HCT116 (cell line): ENCODE measurements around the gene PRKAG2. TPM values are rescaled to one million over a fixed set of nuclear protein-coding genes. Genes with fewer than 3 reads are reported as not detected.

ENCODE experiments used
- ATAC-seq: fragments of 200-7000 bp; cut with Tn5 transposase; 2 replicates; pipeline ENCODE4 v1.9.1; 2020; ENCODE audit warnings: mild to moderate bottlenecking, moderate library complexity
- BruUV-seq: library from RNA; stranded (reverse); fragments of 400-500 nt; replicated peaks from 2 replicates; lab custom pipeline; 2021; lab: Mats Ljungman, UMichigan
- CTCF ChIA-PET: fragments of 300-600 bp; sonication (Branson Sonifier 250); formaldehyde crosslinking; loops from one replicate; lab custom pipeline; 2021; ENCODE audit warnings: antibody characterized with exemption; lab: Charles Lee
- POLR2A ChIA-PET: fragments of 300-600, 350-600 bp; sonication (Branson Sonifier 250); formaldehyde crosslinking; loops from one replicate; lab custom pipeline; 2021; ENCODE audit warnings: antibody characterized with exemption; lab: Charles Lee
- RAD21 ChIA-PET, 2 experiments: fragments of 300-600 bp; sonication (Branson Sonifier 250); formaldehyde crosslinking; loops; one replicate each; lab custom pipeline; 2023; ENCODE audit warnings: low total read pairs in 2 of 2; ENCODE audit not compliant: uncharacterized antibody in 2 of 2, unreplicated experiment in 2 of 2, low non-redundant PET in 1 of 2; lab: Charles Lee
- DNase-seq: peaks from one replicate; pipeline ENCODE4 v3.0.0-alpha.2; 2010; ENCODE audit warnings: low read depth, low spot score
- H2AFZ ChIP-seq: fragments of 200-600 bp; shearing (Covaris generic), sonication (generic); 2 replicates; pipeline ENCODE4 v1.6.1; 2017; ENCODE audit warnings: low read depth, mixed run types, mixed read lengths, antibody characterized with exemption, low read length; ENCODE audit not compliant: poor library complexity, severe bottlenecking
- H3K27ac ChIP-seq: 2 replicates; pipeline ENCODE4 v1.5.1; 2012; ENCODE audit warnings: low read depth, low read length
- H3K27me3 ChIP-seq: fragments of 200-600 bp; sonication (generic); 2 replicates; pipeline ENCODE4 v1.6.1; 2016; ENCODE audit warnings: mixed run types, low read length, mixed read lengths; ENCODE audit not compliant: insufficient read depth
- H3K36me3 ChIP-seq, 2 experiments: fragments of 200-500 bp in 1 of 2; fragments of 200-600 bp in 1 of 2; sonication (Bioruptor generic) in 1 of 2; sonication (generic) in 1 of 2; 2 replicates each; pipeline versions ENCODE4 v1.5.1 to v1.6.1; 2014 to 2016; ENCODE audit warnings: low read length in 2 of 2, inconsistent platforms in 1 of 2, mixed read lengths in 1 of 2, mixed run types in 1 of 2; ENCODE audit not compliant: insufficient read depth in 2 of 2, control insufficient read depth in 1 of 2
- H3K4me1 ChIP-seq, 2 experiments: fragments of 200-600 bp in 1 of 2; sonication (generic) in 1 of 2; 2 replicates each; pipeline versions ENCODE4 v1.5.1 to v1.6.1; 2012 to 2017; ENCODE audit warnings: low read length in 2 of 2, inconsistent platforms in 1 of 2, mild to moderate bottlenecking in 1 of 2, mixed read lengths in 1 of 2, mixed run types in 1 of 2, moderate library complexity in 1 of 2; ENCODE audit not compliant: insufficient read depth in 2 of 2, control insufficient read depth in 1 of 2
- H3K4me2 ChIP-seq: fragments of 200-600 bp; sonication (generic); 2 replicates; pipeline ENCODE4 v1.6.1; 2017; ENCODE audit warnings: mixed run types, low read length, mixed read lengths
- H3K4me3 ChIP-seq, 2 experiments: fragments of 200-600 bp in 1 of 2; sonication (generic) in 1 of 2; replicated peaks in 1 of 2; 2 replicates each; pipeline ENCODE4 v1.5.1; 2011 to 2016; ENCODE audit warnings: low read length in 2 of 2, control low read depth in 1 of 2, low read depth in 1 of 2, mild to moderate bottlenecking in 1 of 2, mixed read lengths in 1 of 2, mixed run types in 1 of 2
- H3K79me2 ChIP-seq: fragments of 200-600 bp; sonication (generic); 2 replicates; pipeline ENCODE4 v1.6.1; 2017; ENCODE audit warnings: mild to moderate bottlenecking, mixed run types, low read length, moderate library complexity, mixed read lengths; ENCODE audit not compliant: insufficient read depth
- H3K9ac ChIP-seq: fragments of 200-600 bp; sonication (generic); 2 replicates; pipeline ENCODE4 v1.6.1; 2016; ENCODE audit warnings: low read length, mixed read lengths
- H3K9me2 ChIP-seq: fragments of 200-600 bp; sonication (generic), shearing (Covaris generic); 2 replicates; pipeline ENCODE4 v1.6.1; 2017; ENCODE audit warnings: mixed run types, mild to moderate bottlenecking, moderate library complexity; ENCODE audit not compliant: insufficient read depth
- H3K9me3 ChIP-seq, 2 experiments: fragments of 200-500 bp in 1 of 2; fragments of 200-600 bp in 1 of 2; sonication (Bioruptor generic) in 1 of 2; sonication (generic) in 1 of 2; 2 replicates each; pipeline ENCODE4 v1.6.1; 2014 to 2017; ENCODE audit warnings: low read length in 2 of 2, mixed read lengths in 2 of 2, inconsistent platforms in 1 of 2, low read depth in 1 of 2, mild to moderate bottlenecking in 1 of 2, mixed run types in 1 of 2, moderate library complexity in 1 of 2; ENCODE audit not compliant: control insufficient read depth in 1 of 2, insufficient read depth in 1 of 2
- H4K20me1 ChIP-seq: fragments of 200-600 bp; sonication (generic), shearing (Covaris generic); 2 replicates; pipeline ENCODE4 v1.6.1; 2017; ENCODE audit warnings: mixed run types, mild to moderate bottlenecking, moderate library complexity; ENCODE audit not compliant: insufficient read depth
- ATF3 ChIP-seq: IDR thresholded peaks from 2 replicates; pipeline ENCODE4 v1.6.1; 2012
- CTCF ChIP-seq, 3 experiments: fragments of 200-600 bp in 1 of 3; sonication (generic) in 1 of 3; IDR thresholded peaks in 2 of 3; conservative IDR thresholded peaks in 1 of 3; 2 replicates each; pipeline ENCODE4 v1.5.1; 2012 to 2017; ENCODE audit warnings: low read depth in 2 of 3, low read length in 2 of 3, antibody characterized with exemption in 1 of 3, borderline replicate concordance in 1 of 3, control low read depth in 1 of 3, mild to moderate bottlenecking in 1 of 3, mixed read lengths in 1 of 3, mixed run types in 1 of 3, moderate library complexity in 1 of 3; ENCODE audit not compliant: insufficient read depth in 1 of 3
- EZH2 ChIP-seq: fragments of 200-600 bp; sonication (generic); IDR thresholded peaks from 2 replicates; pipeline ENCODE4 v1.6.1; 2017; ENCODE audit warnings: antibody characterized with exemption, mixed run types
- FOSL1 ChIP-seq: IDR thresholded peaks from 2 replicates; pipeline ENCODE4 v1.6.1; 2012; ENCODE audit warnings: low read depth
- JUND ChIP-seq: IDR thresholded peaks from 2 replicates; pipeline ENCODE4 v1.6.1; 2012
- POLR2AphosphoS5 ChIP-seq: IDR thresholded peaks from 2 replicates; pipeline ENCODE4 v1.6.1; 2011; ENCODE audit warnings: mild to moderate bottlenecking, low read depth, low read length, moderate library complexity
- SIN3A ChIP-seq: IDR thresholded peaks from 2 replicates; pipeline ENCODE4 v1.6.1; 2012; ENCODE audit warnings: low read depth
- SP1 ChIP-seq: IDR thresholded peaks from 2 replicates; pipeline ENCODE4 v1.6.1; 2012; ENCODE audit warnings: low read depth
- TCF7L2 ChIP-seq: IDR thresholded peaks from 2 replicates; pipeline ENCODE4 v1.7.0; 2011; ENCODE audit warnings: borderline replicate concordance, inconsistent platforms; ENCODE audit not compliant: insufficient read depth, insufficient read length; ENCODE audit errors: extremely low read depth
- YY1 ChIP-seq: IDR thresholded peaks from 2 replicates; pipeline ENCODE4 v1.6.1; 2011; ENCODE audit warnings: low read length, low read depth, moderate library complexity, mild to moderate bottlenecking; ENCODE audit not compliant: insufficient replicate concordance; ENCODE audit errors: extremely low read depth
- ZFX ChIP-seq: fragments of 450-650 bp; IDR thresholded peaks from 2 replicates; pipeline ENCODE4 v1.6.1; 2017
- intact Hi-C: fragments of 100-400 bp; cut with micrococcal nuclease; formaldehyde crosslinking; loops from 2 replicates; pipeline ENCODE4 v1.10.0; 2022
- total RNA-seq: library from RNA; stranded (reverse); gene quantifications from one replicate; pipeline ENCODE4 v1.2.1, GENCODE V29; 2021; ENCODE audit not compliant: unreplicated experiment

The PRKAG2 gene
- total RNA-seq, 1 experiment from 2014 or later: 23.6 TPM

- Histone ChIP-seq H3K9ac (peak overlapping the region; percentile 51), H3K4me3 (peak overlapping the region in 1 of 2 experiments; percentile 31; a peak in 1 of 4 replicates), H3K9me3 (no peaks in the 10 kb centered on the region), H3K27me3 (no peaks in the 10 kb centered on the region), H2AFZ (peak overlapping the region; percentile 62), H3K27ac (peak overlapping the region; percentile 38), H3K9me2 (no peaks in the 10 kb centered on the region), H3K4me2 (peak overlapping the region; percentile 75), H3K4me1 (peaks cover 23 to 42% of the 10 kb centered on the region in 2 experiments), H3K79me2 (no peaks in the 10 kb centered on the region), H3K36me3 (no peaks in the 10 kb centered on the region), H4K20me1 (no peaks in the 10 kb centered on the region)
- ATAC-seq (peak; percentile 95), DNase-seq (peak; percentile 93)
- intact Hi-C loops: loop anchor here (10.0 kb wide), 1 partner anchor 439 kb away; no protein-coding TSS in a partner anchor
- RAD21 ChIA-PET: no interaction called here
- CTCF ChIA-PET: interaction anchor here (1.0 to 1.8 kb wide), 6 partner anchors 9 to 386 kb away, joined by 3 to 7 read pairs (median 3); no protein-coding TSS in a partner anchor
- POLR2A ChIA-PET: no interaction called here
- no TSS peak for BruUV-seq
- TF ChIP-seq JUND (no peak), EZH2 (no peak), ATF3 (no peak), SIN3A (no peak), POLR2AphosphoS5 (peak; percentile 81), FOSL1 (no peak), ZFX (0 out of 2 replicates have a peak, but pooled peaks have one; percentile 40), YY1 (peak; percentile 80), SP1 (no peak), TCF7L2 (peak; percentile 55), CTCF (IDR thresholded peaks at IDR 0.05 in 2 of 3, conservative IDR thresholded peaks at IDR 0.05 in 1 of 3; ENCODE audit: borderline replicate concordance in 1 of 3, insufficient read depth in 1 of 3, low read depth in 2 of 3, low read length in 2 of 3) (peak in 2 of 3 experiments; percentile 98 to 99; a peak in 4 of 6 replicates)
These were observed 122.7 kb downstream of the PRKAG2 start for GRCh38 chr7:151754142-151754590.
